ENCODE results near the gene SLC16A3.

The SLC16A3 gene

DNA sequence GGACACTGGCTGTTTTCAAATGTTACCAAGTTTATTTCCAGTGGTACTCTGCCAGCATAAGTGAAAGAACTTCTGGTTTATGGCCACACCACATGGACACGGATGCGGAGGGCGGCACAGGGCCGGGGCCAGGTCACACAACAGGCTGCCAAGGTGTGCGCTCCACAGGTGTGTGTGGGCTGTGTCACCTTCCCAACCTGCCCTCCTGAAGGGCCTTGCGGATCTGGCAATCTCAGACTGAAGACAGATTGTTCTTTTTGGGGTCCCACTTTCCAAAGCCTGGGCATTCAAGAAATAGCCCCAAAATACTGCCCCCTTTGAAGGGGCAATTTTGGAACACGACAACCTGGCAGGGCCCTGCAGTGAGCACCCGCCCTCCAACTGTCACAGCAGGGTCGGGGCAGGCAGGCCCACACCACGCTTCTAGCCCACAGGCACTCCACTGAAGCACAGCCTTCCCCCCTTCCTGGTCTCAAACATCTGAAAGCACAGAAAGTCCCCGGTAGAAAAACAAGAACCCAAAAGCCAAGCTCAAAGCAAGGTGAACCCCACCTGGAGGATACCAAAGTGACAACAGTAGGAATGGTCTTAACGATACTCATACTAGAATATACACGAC is 41.1 kb downstream of the SLC16A3 start:
- DNase-seq = no peak

DNA sequence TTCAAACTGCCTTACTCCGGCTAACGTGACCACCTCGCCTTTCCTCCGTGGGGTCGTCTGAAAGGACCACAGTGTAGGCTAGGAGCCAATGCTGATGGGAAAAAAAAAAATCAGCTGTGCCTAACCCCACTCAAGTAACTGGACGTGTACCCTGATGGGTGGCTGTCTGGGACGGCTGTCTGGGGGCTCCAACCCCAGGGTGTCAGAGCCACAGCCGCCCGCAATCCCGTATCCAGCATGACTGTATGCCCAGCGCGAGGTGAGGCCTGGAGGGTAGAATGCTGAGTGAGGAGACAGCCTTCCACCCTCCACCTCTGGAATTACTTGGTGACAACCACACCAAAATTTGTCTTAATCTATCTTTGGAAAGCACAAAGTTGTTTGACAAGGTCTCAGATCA is 41.8 kb downstream of the SLC16A3 start:
- DNase-seq = no peak

- no peak for DNase-seq
Measured at GRCh38 chr17:82271401-82271800, 42.6 kb downstream of the SLC16A3 start.

DNA sequence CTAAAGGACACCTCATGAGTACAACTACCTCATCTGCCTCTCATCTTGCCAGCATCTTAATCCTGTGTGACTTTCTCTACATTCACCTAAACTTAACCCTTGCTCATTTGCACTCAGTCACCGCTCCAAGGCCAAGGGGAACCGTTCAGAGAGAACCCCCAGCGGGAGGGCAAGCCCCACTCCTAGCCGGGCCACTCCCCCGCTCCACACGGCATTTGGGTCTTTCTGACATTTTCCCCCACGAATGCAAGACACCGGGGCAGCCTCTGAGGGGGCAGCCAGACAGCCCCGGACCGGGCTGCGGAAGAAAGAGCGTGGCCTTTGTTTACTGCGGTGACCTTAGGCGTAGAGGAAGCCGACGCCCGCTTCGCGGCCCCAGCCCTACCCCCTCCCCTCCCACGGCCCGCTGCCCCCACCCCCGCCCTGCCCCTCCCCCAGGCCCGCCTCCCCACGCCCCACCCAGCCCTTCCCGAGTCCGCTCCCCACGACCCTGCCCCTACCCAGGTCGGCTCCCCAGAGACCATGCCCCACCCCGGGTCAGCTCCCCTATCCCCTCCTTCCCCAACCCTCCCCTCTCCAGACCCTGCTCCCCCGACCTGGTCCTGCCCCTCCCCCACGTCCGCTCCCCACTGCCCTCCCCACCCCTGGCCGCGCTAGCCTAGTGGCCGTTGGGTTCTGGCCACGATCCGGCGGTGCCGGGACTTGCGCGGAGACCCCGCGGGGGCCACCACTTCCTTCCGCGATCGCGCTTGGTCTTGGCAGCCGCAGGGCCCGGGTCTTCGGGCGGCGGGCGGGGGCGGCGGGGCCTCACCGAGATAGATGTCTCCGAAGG is 43.9 kb downstream of the SLC16A3 start:
- no peak for DNase-seq

GRCh38 chr17:82273327-82274133 is 44.7 kb downstream of the SLC16A3 start, which contains the start of gene CSNK1D:
CSNK1D (minus strand) TSS chr17:82273700; CDS start chr17:82273381, 319 bp downstream.
- peak; percentile 89 for DNase-seq

DNA sequence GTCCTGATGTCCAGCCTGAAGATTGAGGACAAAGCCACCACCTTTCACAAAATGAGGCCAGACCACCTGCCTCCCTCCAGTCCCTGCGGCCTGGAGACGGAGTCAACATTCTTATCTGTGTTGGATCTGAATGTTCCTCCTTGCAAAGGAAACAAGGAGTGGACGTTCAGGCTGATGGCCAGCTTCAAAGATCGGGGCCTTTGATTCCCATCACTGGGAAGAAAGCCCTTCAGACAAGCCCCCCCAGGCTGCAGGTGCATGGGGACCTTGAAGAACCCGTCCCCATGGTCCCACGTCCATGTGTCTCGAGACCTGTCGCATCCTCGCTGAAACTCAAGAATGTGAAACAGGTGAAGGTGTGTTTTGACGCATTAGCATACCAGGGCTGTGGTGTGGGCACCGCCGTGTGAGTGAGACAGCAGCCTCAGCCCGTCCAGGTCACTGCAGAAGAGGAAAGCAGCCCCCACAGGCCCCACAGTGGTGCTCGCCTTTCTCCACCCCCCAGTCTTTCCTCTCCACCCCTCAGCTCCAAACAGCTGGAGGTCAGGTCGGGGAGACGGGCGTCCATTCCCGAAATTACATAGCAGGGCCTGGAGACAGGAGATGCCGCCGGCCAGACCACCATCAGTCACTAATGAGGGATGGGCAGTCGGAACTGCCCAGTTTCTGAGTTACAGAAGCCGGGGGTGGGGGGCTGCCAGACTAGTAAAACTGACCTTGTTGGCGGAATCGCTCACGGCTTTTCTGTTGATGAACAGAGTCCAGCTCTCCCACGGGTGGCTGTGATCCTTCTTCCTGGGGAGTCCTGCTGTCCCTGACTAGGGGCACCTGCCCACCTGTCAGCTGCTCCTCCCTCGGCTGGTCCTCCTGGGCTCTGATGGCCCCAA is 45.5 kb downstream of the SLC16A3 start:
- no peak for DNase-seq

DNA sequence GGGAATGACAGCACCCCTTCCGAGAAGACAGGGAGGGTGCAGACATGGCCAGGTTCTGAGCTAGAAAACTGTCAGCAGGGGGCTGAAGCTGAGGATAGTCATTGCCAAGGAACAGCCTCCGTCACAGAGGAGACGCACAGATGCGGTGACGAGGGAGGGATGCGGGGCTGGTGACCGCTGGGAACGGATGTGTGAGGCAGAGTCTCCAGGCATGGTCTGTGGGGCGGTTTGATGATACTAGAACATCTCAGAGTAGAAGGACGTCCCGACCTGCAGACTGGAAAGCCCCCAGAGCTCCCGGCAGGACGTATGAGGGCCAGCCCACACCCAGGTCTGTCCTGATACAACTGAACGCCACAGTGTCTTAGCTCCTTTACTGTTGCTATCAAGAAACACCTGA is 46.5 kb downstream of the SLC16A3 start:
- DNase-seq = no peak

DNA sequence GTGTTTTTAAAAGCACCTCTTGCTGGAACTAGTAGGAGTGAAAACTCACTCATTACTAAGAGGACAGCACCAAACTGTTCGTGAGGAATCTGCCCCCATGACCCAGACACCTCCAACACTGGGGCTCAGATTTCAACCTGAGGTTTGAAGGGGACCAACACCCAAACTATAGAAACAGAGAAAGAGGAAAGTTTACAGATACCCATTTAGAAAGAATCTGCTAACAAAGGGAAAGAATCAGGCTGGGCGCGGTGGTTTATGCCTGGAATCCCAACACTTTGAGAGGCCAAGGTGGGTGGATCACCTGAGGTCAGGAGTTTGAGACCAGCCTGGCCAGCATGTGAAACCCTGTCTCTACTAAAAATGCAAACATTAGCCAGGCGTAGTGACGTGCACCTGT is 48.1 kb downstream of the SLC16A3 start:
- no peak for DNase-seq

GRCh38 chr17:82277851-82278250 is 49.0 kb downstream of the SLC16A3 start:
- no peak for DNase-seq

DNA sequence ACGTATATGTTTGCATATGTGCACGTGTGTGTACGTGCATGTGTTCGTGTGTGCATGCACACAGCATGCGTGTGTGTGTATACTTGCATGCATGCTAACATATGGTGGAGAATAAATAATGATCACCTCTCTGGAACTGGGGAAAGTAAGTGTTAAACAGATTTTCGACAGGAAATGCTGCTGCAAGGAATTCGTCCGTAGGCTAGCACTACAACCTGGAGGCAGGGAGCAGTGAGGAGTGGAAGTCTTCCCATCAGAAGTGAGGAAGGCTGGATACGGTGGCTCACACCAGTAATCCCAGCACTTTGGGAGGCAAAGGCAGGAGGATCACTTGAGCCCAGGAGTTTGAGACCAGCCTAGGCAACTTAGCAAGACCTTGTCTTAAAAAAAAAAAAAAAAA is 49.5 kb downstream of the SLC16A3 start:
- no peak for DNase-seq

DNA sequence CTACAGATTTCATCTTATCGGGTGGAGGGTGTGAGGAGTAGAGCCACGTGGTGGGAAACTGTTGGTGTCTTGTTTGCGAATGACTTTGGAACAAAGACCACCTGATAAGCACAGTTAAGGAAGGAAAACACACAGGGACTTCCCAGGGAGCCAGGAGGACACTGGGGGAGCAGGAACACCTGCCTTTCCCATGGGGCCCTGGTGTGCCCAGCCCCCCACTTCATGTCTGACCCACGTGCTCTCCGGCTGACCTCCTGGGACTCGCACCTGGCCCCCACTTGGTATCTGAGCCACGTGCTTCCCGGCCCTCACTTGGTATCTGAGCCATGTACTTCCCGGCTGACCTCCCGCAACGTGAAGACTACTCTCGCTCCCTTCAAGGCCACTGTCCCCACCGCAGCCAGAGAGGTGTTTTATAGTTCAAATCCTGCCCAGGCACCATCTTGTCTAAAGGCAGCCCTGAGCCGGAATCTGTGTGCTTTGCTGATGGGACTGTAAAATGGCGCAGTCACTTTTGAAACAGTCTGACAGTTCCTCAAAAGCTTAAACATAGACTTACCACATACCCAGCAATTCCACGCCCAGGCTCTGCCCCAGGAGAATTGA is 50.0 kb downstream of the SLC16A3 start:
- no peak for DNase-seq

- DNase-seq = no peak
Measured at GRCh38 chr17:82280537-82280936, 51.7 kb downstream of the SLC16A3 start.

- DNase-seq = no peak
Measured at GRCh38 chr17:82281076-82281475, 52.2 kb downstream of the SLC16A3 start.

- DNase-seq = no peak
Measured at GRCh38 chr17:82281502-82282238, 52.8 kb downstream of the SLC16A3 start.

GRCh38 chr17:82282239-82283207 is 53.7 kb downstream of the SLC16A3 start:
- no peak for DNase-seq

DNA sequence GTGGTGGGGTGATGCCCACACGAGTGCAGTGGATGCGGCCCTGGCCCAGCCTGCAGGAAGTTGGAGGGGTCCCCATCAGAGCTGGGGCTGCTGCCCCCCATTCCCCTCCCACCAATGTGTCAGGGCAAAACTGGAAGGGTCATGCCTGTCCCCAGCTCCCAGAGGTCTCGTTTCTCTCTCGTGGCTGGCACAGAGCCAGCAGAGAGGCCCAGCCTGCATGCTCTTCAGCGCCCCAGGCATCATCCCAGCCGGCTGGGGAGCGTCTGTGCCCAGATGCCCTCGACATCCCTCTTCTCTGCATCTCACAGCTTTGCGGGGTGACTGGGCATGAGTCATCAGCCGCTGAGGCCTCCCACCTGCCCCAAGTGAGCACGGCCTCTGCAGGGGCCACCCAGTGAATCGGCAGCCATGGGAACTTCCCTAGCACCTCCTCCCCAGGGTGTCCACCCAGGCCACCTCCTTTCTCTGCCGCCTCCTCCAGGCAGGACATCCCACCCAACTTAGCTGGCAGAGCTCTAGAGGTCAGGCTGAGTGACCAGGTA is 54.4 kb downstream of the SLC16A3 start:
- DNase-seq = no peak

GRCh38 chr17:82285141-82285540 is 56.3 kb downstream of the SLC16A3 start:
- no peak for DNase-seq

DNA sequence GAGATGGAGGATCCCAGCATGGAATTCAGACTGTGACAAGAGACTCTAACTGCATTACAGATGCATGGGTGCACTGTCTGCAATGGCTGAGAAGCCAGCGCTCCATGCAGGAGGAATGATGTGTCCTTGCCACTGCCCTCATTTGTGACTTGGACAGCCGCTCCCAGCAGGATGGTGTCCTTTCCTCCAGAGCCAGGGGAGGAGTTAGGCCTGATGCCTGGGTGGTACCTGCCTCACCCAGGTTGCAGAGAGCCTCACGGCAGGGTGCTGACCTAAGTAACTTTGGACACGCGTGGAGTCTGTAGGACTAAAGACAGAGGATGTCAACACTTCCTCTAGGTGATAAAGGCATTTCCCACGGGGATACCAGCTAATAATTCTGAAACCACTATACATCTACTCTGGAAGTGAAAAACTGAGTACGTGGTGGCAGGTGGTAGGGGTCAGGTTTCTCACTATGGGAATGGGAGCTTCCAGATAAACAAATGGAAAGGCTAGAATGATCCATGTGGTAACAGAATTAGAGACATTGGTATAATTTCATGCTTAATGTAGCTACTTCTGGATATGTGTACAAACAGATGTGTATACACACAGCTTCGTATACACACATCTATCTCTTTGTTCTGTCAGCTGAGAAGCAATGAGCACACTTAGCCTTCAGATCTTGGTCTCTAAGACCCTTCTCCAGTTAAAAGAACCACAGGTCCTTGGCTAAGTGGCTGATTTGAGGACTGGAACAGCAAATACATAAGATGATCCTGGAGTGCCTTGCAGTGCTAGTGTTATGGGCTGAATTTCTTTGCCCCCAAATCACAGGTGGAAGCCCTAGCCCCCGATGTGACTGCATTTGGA is 58.4 kb downstream of the SLC16A3 start:
- no peak for DNase-seq
